Endodermal cell (in vitro differentiated cells): Measurements from ENCODE around the gene ACAP1. TPM values are rescaled to one million over a fixed set of nuclear protein-coding genes. Genes with fewer than 3 reads are reported as not detected.

ENCODE experiments used
- DNase-seq: peaks from one replicate; pipeline ENCODE4 v3.0.0-alpha.2; 2017
- H3K27ac ChIP-seq: 2 replicates; pipeline ENCODE4 v1.5.1; 2013; ENCODE audit warnings: mild to moderate bottlenecking, low read depth, low read length, moderate library complexity
- H3K27me3 ChIP-seq: 2 replicates; pipeline ENCODE4 v1.6.1; 2013; ENCODE audit warnings: mild to moderate bottlenecking, low read length, moderate library complexity; ENCODE audit not compliant: insufficient read depth, control insufficient read depth, poor library complexity, severe bottlenecking
- H3K36me3 ChIP-seq: 2 replicates; pipeline ENCODE4 v1.7.0; 2013; ENCODE audit warnings: mild to moderate bottlenecking, low read length, moderate library complexity; ENCODE audit not compliant: control insufficient read depth, insufficient read depth
- H3K4me1 ChIP-seq: one replicate; pipeline ENCODE4 v1.7.0; 2013; ENCODE audit warnings: low read length; ENCODE audit not compliant: control insufficient read depth, insufficient read depth
- H3K4me3 ChIP-seq: 2 replicates; pipeline ENCODE4 v1.5.1; 2013; ENCODE audit warnings: mild to moderate bottlenecking, low read length, moderate library complexity
- H3K9ac ChIP-seq: 2 replicates; pipeline ENCODE4 v1.6.1; 2013; ENCODE audit warnings: mild to moderate bottlenecking, low read length, moderate library complexity; ENCODE audit not compliant: poor library complexity, severe bottlenecking; ENCODE audit errors: extremely low read depth
- H3K9me3 ChIP-seq: 2 replicates; pipeline ENCODE4 v1.6.1; 2013; ENCODE audit warnings: mild to moderate bottlenecking, low read length, moderate library complexity; ENCODE audit not compliant: control insufficient read depth
- H3K27ac Mint-ChIP-seq: 2 replicates; pipeline ENCODE4 v1.8.0; 2020; ENCODE audit warnings: mixed read lengths
- H3K27me3 Mint-ChIP-seq: 2 replicates; pipeline ENCODE4 v1.8.0; 2021; ENCODE audit warnings: mild to moderate bottlenecking, mixed read lengths; ENCODE audit not compliant: insufficient read depth
- H3K36me3 Mint-ChIP-seq: 2 replicates; pipeline ENCODE4 v1.8.0; 2020; ENCODE audit warnings: low read depth, mixed read lengths
- H3K4me1 Mint-ChIP-seq: 2 replicates; pipeline ENCODE4 v1.8.0; 2020; ENCODE audit warnings: mixed read lengths
- H3K4me3 Mint-ChIP-seq: 2 replicates; pipeline ENCODE4 v1.8.0; 2020; ENCODE audit warnings: mild to moderate bottlenecking, moderate library complexity, mixed read lengths
- H3K9me3 Mint-ChIP-seq: 2 replicates; pipeline ENCODE4 v1.8.0; 2020; ENCODE audit warnings: mild to moderate bottlenecking, mixed read lengths
- CTCF ChIP-seq: fragments of 200-600 bp; sonication (generic); conservative IDR thresholded peaks from 2 replicates; pipeline ENCODE4 v1.5.0; 2021; ENCODE audit warnings: antibody characterized with exemption, mild to moderate bottlenecking
- WGBS, 2 experiments: methylation state at CpG; one replicate each; pipeline versions ENCODE4 v1.1.5 to v1.1.7; 2013; ENCODE audit warnings: missing lambda C conversion rate in 2 of 2, mixed read lengths in 1 of 2; ENCODE audit not compliant: insufficient coverage in 1 of 2, insufficient read length in 1 of 2; 5-methylcytosine and 5-hydroxymethylcytosine counted together
- long read RNA-seq, 4 experiments: library from polyadenylated mRNA in 2 of 4; library from RNA in 1 of 4; library from capped mRNA in 1 of 4; stranded (forward) in 3 of 4; unstranded in 1 of 4; transcript quantifications; one replicate each; pipeline ENCODE4 v2.0.0, GENCODE V29; 2020 to 2021; ENCODE audit warnings: inconsistent platforms in 1 of 4
- polyA plus RNA-seq, 2 experiments: library from polyadenylated mRNA; stranded (reverse); fragments of 50-300 nt; gene quantifications; one replicate each; pipeline ENCODE4 v1.2.3, GENCODE V29; 2013
- total RNA-seq, 2 donors: library from RNA; stranded (reverse); fragmentation: NEBNext Ultra II Directional in 1 of 2; extraction: Animal tissue kit (Norgen Biotek cat#: 25700) in 1 of 2; gene quantifications; 2 replicates in 1 of 2; 3 replicates in 1 of 2; pipeline ENCODE4 v1.2.1, GENCODE V29; 2021

Gene ACAP1
- 1 to 10 TPM; 4.5 to 8.4 TPM for total RNA-seq
- polyA plus RNA-seq (2013, experiment 1 of 2): 5.0 TPM
- 1.4 TPM for polyA plus RNA-seq (2013, experiment 2 of 2)
- long read RNA-seq, experiment 1: 0 reads
- long read RNA-seq, experiment 2, transcript ACAP1-201 (22 exons, 2,512 nt): major isoform, 5 of 7 reads
- long read RNA-seq, experiment 2, partial matches to known transcripts: 0 of 7 reads
- long read RNA-seq, experiment 2, other reads (novel, unspliced or antisense): 1 of 7 reads
- long read RNA-seq, experiment 3, transcript ACAP1-201 (22 exons, 2,512 nt): major isoform, 7 of 10 reads
- long read RNA-seq, experiment 3, partial matches to known transcripts: 0 of 10 reads
- long read RNA-seq, experiment 3, other reads (novel, unspliced or antisense): 3 of 10 reads
- long read RNA-seq, experiment 4, partial matches to known transcripts: 1 of 3 reads
- long read RNA-seq, experiment 4, other reads (novel, unspliced or antisense): 0 of 3 reads

GRCh38 chr17:7336240-7337175 lies at the start of gene ACAP1:
ACAP1 (plus strand) TSS chr17:7336529; CDS start chr17:7336735, 206 bp downstream.
- Mint-ChIP-seq H3K36me3 (no peaks in the 10 kb centered on the region), H3K4me3 (no peak within 1 kb of the TSS), H3K27ac (peak within 1 kb of the TSS; percentile 16), H3K27me3 (no peaks in the 10 kb centered on the region), H3K4me1 (peaks cover 10% of the 10 kb centered on the region), H3K9me3 (no peaks in the 10 kb centered on the region)
- 43 to 70% methylated on average over 3 to 17 of the region's 17 CpGs for WGBS, 2 experiments
- no peaks in the 10 kb centered on the region for H3K4me1 ChIP-seq
- no peak within 1 kb of the TSS for H3K9ac ChIP-seq
- H3K9me3 ChIP-seq: no peaks in the 10 kb centered on the region
- no peak within 1 kb of the TSS for H3K4me3 ChIP-seq
- H3K27ac ChIP-seq: no peak within 1 kb of the TSS
- H3K27me3 ChIP-seq: no peaks in the 10 kb centered on the region
- no peak for TF ChIP-seq CTCF
- DNase-seq: peak; percentile 94
- no peaks in the 10 kb centered on the region for H3K36me3 ChIP-seq

- no peak overlapping the region for H3K27ac ChIP-seq
- H3K4me3 Mint-ChIP-seq: no peak overlapping the region
- H3K9me3 ChIP-seq: no peaks in the 10 kb centered on the region
- peaks cover 3% of the 10 kb centered on the region for H3K4me1 Mint-ChIP-seq
- H3K9me3 Mint-ChIP-seq: no peaks in the 10 kb centered on the region
- WGBS, 2 experiments: 92 to 93% methylated on average over 9 to 18 of the region's 18 CpGs
- H3K36me3 Mint-ChIP-seq: no peaks in the 10 kb centered on the region
- no peak overlapping the region for H3K27ac Mint-ChIP-seq
- no peak for TF ChIP-seq CTCF
- H3K27me3 ChIP-seq: peaks cover 32% of the 10 kb centered on the region
- no peak overlapping the region for H3K4me3 ChIP-seq
- H3K27me3 Mint-ChIP-seq: peaks cover 51% of the 10 kb centered on the region
- no peaks in the 10 kb centered on the region for H3K36me3 ChIP-seq
- no peak overlapping the region for H3K9ac ChIP-seq
- no peak for DNase-seq
- H3K4me1 ChIP-seq: no peaks in the 10 kb centered on the region
These were observed 46.9 kb upstream of the ACAP1 start for GRCh38 chr17:7289256-7290032.

GRCh38 chr17:7290166-7290565 lies 46.2 kb upstream of the ACAP1 start:
- H3K36me3 Mint-ChIP-seq: no peaks in the 10 kb centered on the region
- Histone ChIP-seq H3K4me3 (no peak overlapping the region), H3K27ac (no peak overlapping the region), H3K36me3 (no peaks in the 10 kb centered on the region), H3K27me3 (peaks cover 36% of the 10 kb centered on the region), H3K4me1 (no peaks in the 10 kb centered on the region), H3K9ac (no peak overlapping the region), H3K9me3 (no peaks in the 10 kb centered on the region)
- no peak overlapping the region for H3K27ac Mint-ChIP-seq
- WGBS, 2 experiments: 93 to 95% methylated on average over 4 to 19 of the region's 19 CpGs
- DNase-seq: no peak
- peaks cover 3% of the 10 kb centered on the region for H3K4me1 Mint-ChIP-seq
- no peak overlapping the region for H3K4me3 Mint-ChIP-seq
- H3K27me3 Mint-ChIP-seq: peaks cover 55% of the 10 kb centered on the region
- no peak for TF ChIP-seq CTCF
- no peaks in the 10 kb centered on the region for H3K9me3 Mint-ChIP-seq
